Memory B cell (primary cell): ENCODE results near the gene TNFSF13.

Experiments
- ATAC-seq: fragments of 150-1000 bp; cut with Tn5 transposase; 2 replicates; pipeline ENCODE4 v1.10.0; 2021; ENCODE audit warnings: low read depth, mild to moderate bottlenecking, moderate library complexity
- DNase-seq, 2 donors: peaks; one replicate each; pipeline ENCODE4 v3.0.0; 2022; ENCODE audit warnings: low spot score in 2 of 2
- H3K27ac Mint-ChIP-seq: one replicate; pipeline ENCODE4 v1.8.0; 2022; ENCODE audit warnings: mild to moderate bottlenecking, moderate library complexity, mixed read lengths
- H3K27me3 Mint-ChIP-seq: one replicate; pipeline ENCODE4 v1.8.0; 2022; ENCODE audit warnings: mixed read lengths
- H3K36me3 Mint-ChIP-seq: one replicate; pipeline ENCODE4 v1.8.0; 2022; ENCODE audit warnings: mild to moderate bottlenecking, mixed read lengths
- H3K4me1 Mint-ChIP-seq: one replicate; pipeline ENCODE4 v1.8.0; 2022; ENCODE audit warnings: mixed read lengths
- H3K4me3 Mint-ChIP-seq: one replicate; pipeline ENCODE4 v1.8.0; 2022; ENCODE audit warnings: mild to moderate bottlenecking, moderate library complexity, mixed read lengths
- H3K9me3 Mint-ChIP-seq: one replicate; pipeline ENCODE4 v1.8.0; 2022; ENCODE audit warnings: mixed read lengths

TNFSF13 gene

DNA sequence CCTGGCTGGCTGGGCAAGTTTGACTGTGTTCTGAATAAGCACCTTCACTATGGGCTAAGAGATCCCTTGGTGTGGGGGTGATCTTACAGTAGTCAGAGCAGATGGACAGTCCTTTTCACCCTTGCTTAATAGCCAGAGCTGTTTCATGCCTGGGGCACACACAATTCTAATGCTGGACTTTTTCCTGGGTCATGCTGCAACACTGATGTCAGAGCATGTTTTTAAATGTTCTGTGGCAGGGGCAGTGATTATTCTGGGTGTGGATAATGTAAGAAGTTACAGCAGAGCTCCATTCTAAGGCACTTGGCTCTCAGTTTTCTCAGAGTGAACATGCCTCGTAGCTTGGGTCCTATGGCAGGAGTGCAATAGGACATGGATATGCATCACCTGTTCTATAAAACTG lies 16.9 kb downstream of the TNFSF13 start:
- Mint-ChIP-seq H3K4me3 (no peak overlapping the region), H3K36me3 (peaks cover 26% of the 10 kb centered on the region), H3K4me1 (peaks cover 45% of the 10 kb centered on the region), H3K27ac (peak overlapping the region; percentile 98), H3K27me3 (no peaks in the 10 kb centered on the region), H3K9me3 (no peaks in the 10 kb centered on the region)
- no peak for ATAC-seq
- DNase-seq = no peak

DNA sequence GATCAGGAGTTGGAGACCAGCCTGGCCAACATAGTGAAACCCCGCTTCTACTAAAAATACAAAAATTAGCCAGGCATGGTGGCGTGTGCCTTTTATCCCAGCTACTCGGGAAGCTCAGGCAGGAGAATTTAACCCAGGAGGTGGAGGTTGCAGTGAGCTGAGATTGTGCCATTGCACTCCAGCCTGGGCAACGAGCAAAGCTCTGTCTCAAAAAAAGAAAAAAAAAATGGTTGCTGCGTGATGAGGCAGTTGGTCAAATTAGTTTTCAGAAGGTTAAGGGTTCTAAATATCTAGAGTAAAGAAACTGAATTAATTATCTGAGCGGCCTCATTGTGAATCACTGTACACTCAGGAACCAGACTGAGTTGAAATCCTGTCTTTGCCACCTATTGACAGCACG lies 17.4 kb downstream of the TNFSF13 start:
- Mint-ChIP-seq H3K27me3 (no peaks in the 10 kb centered on the region), H3K4me3 (no peak overlapping the region), H3K36me3 (peaks cover 27% of the 10 kb centered on the region), H3K27ac (peak overlapping the region; percentile 72), H3K9me3 (no peaks in the 10 kb centered on the region), H3K4me1 (peaks cover 50% of the 10 kb centered on the region)
- ATAC-seq = no peak
- no peak for DNase-seq

DNA sequence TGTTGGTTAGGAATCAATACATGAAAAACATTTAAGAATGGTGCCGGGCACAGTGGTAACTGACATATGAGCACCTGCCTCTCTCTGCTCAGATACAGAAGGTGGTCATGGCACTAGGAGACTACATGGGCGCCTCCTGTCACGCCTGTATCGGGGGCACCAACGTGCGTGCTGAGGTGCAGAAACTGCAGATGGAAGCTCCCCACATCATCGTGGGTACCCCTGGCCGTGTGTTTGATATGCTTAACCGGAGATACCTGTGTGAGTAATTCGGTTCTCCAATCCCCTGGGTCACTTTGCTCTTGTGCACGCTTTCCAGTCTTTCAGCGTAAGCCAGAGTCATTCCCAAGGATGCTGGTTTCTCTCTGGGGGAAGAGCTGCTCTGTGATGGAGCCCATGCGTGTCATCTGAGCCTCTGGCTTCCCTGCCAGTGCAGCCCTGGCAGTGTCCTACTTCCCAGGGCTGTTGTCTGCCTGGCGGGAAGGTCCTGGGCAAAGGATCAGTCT lies 17.9 kb downstream of the TNFSF13 start:
- no peak overlapping the region for H3K4me3 Mint-ChIP-seq
- H3K36me3 Mint-ChIP-seq = peaks cover 28% of the 10 kb centered on the region
- no peak for ATAC-seq
- H3K27me3 Mint-ChIP-seq = no peaks in the 10 kb centered on the region
- H3K27ac Mint-ChIP-seq = peak overlapping the region; percentile 72
- peaks cover 52% of the 10 kb centered on the region for H3K4me1 Mint-ChIP-seq
- H3K9me3 Mint-ChIP-seq = no peaks in the 10 kb centered on the region
- no peak for DNase-seq

DNA sequence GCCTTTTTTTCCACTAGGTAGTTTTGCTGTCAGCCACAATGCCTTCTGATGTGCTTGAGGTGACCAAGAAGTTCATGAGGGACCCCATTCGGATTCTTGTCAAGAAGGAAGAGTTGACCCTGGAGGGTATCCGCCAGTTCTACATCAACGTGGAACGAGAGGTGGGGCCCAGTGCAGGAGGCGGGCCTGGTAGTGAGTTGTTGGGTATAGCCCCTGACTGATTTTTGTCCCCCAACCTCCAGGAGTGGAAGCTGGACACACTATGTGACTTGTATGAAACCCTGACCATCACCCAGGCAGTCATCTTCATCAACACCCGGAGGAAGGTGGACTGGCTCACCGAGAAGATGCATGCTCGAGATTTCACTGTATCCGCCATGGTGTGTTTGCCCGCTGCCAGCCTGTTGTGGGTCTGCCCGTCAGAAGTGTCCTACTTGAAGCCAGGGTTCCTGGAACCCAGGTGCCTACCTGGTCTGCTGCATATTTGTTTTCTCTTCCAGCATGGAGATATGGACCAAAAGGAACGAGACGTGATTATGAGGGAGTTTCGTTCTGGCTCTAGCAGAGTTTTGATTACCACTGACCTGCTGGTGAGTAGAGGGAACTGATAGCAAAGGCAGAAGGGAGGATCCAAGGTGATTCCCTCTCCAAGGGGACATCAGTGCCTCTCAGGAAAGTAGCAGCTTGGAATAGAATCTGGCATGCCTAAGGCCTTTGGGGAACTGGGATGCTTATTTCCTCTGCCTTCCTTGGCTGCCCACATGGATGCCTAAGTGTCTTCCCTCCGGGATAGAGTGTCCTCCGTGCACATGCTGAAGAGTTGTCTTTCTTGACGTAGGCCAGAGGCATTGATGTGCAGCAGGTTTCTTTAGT lies 19.0 kb downstream of the TNFSF13 start:
- no peaks in the 10 kb centered on the region for H3K27me3 Mint-ChIP-seq
- ATAC-seq = no peak
- DNase-seq = no peak
- H3K9me3 Mint-ChIP-seq = no peaks in the 10 kb centered on the region
- no peak overlapping the region for H3K4me3 Mint-ChIP-seq
- peaks cover 28% of the 10 kb centered on the region for H3K36me3 Mint-ChIP-seq
- peaks cover 53% of the 10 kb centered on the region for H3K4me1 Mint-ChIP-seq
- peak overlapping the region; percentile 63 for H3K27ac Mint-ChIP-seq

DNA sequence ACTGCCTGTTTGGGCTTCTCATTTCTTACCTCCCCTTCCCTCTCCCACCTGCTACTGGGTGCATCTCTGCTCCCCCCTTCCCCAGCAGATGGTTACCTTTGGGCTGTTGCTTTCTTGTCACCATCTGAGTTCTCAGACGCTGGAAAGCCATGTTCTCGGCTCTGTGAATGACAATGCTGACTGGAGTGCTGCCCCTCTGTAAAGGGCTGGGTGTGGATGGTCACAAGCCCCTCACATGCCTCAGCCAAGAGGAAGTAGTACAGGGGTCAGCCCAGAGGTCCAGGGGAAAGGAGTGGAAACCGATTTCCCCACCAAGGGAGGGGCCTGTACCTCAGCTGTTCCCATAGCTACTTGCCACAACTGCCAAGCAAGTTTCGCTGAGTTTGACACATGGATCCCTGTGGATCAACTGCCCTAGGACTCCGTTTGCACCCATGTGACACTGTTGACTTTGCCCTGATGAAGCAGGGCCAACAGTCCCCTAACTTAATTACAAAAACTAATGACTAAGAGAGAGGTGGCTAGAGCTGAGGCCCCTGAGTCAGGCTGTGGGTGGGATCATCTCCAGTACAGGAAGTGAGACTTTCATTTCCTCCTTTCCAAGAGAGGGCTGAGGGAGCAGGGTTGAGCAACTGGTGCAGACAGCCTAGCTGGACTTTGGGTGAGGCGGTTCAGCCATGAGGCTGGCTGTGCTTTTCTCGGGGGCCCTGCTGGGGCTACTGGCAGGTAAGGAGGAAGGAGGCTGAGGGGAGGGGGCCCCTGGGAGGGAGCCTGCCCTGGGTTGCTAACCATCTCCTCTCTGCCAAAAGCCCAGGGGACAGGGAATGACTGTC lies 20.7 kb downstream of the TNFSF13 start, which contains the start of gene CD68:
TSS of gene CD68 (plus strand) at position 638 of the 833 bp plus-strand sequence. CDS start at position 678, 40 bp downstream.
- DNase-seq = peak in 1 of 2 donors; percentile 62
- Mint-ChIP-seq H3K9me3 (no peaks in the 10 kb centered on the region), H3K27me3 (no peaks in the 10 kb centered on the region), H3K4me3 (peak within 1 kb of the TSS; percentile 69), H3K36me3 (peaks cover 23% of the 10 kb centered on the region), H3K4me1 (peaks cover 49% of the 10 kb centered on the region), H3K27ac (peak within 1 kb of the TSS; percentile 64)
- ATAC-seq = peak; percentile 66

DNA sequence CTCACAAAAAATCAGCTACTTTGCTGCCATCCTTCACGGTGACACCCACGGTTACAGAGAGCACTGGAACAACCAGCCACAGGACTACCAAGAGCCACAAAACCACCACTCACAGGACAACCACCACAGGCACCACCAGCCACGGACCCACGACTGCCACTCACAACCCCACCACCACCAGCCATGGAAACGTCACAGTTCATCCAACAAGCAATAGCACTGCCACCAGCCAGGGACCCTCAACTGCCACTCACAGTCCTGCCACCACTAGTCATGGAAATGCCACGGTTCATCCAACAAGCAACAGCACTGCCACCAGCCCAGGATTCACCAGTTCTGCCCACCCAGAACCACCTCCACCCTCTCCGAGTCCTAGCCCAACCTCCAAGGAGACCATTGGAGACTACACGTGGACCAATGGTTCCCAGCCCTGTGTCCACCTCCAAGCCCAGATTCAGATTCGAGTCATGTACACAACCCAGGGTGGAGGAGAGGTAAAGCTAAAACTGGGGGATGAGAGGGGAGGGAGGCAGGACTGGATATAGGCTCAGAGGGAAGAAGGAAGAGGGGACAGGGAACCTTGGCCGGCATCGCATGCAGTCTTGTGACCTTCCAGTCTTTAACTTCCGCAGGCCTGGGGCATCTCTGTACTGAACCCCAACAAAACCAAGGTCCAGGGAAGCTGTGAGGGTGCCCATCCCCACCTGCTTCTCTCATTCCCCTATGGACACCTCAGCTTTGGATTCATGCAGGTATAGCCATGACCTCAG lies 21.5 kb downstream of the TNFSF13 start:
- H3K27me3 Mint-ChIP-seq = no peaks in the 10 kb centered on the region
- peaks cover 48% of the 10 kb centered on the region for H3K4me1 Mint-ChIP-seq
- H3K27ac Mint-ChIP-seq = peak overlapping the region; percentile 64
- ATAC-seq (no peak), DNase-seq (no peak)
- H3K36me3 Mint-ChIP-seq = peaks cover 18% of the 10 kb centered on the region
- H3K4me3 Mint-ChIP-seq = peak overlapping the region; percentile 69
- no peaks in the 10 kb centered on the region for H3K9me3 Mint-ChIP-seq

GRCh38 chr17:7580604-7581575 lies 22.3 kb downstream of the TNFSF13 start:
- peaks cover 17% of the 10 kb centered on the region for H3K36me3 Mint-ChIP-seq
- H3K4me3 Mint-ChIP-seq = peak overlapping the region; percentile 69
- H3K4me1 Mint-ChIP-seq = peaks cover 45% of the 10 kb centered on the region
- peak overlapping the region; percentile 64 for H3K27ac Mint-ChIP-seq
- no peaks in the 10 kb centered on the region for H3K9me3 Mint-ChIP-seq
- no peak for DNase-seq
- no peaks in the 10 kb centered on the region for H3K27me3 Mint-ChIP-seq
- ATAC-seq = no peak

DNA sequence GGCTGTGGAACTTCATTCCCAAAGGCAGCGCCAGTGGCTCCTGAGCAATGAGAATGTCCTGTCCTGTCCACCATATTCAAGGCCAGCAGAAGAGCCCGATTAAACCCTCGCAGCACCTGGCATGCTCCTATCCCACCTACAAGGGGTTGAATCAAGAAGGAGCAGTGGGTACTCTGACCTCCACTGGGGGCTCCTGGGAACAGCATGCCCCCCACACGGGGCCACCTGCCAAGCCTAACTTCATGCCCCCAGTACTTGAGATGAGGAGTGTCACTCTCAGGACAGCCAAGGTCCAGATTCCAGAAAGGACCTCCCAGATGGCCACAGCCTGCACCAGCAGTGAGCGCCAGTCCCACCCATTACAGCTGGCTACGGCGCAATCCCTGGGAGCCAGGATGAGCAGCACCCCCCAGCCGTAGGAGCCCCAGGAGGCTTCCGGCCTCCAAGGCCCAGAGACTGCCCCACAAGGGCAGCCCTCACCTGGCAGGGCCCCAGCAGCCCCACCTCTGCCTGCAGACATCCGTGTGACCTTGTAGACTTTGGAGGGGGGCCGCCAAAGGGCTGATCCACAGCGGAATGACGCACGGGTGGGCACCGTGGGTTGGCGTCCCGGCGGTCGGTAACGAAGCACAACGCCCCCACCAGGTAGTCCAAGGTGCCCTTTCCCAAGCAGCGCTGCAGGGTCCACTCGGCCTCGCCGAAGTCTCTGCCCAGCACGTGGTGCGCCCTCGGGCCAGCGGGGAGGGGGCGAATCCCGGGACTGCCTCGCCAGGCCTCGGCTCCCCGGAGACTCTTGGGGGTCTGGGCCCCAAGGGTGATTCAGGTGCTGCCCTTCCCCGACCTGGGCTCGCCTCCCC lies 24.1 kb downstream of the TNFSF13 start:
- H3K4me1 Mint-ChIP-seq = peaks cover 45% of the 10 kb centered on the region

DNA sequence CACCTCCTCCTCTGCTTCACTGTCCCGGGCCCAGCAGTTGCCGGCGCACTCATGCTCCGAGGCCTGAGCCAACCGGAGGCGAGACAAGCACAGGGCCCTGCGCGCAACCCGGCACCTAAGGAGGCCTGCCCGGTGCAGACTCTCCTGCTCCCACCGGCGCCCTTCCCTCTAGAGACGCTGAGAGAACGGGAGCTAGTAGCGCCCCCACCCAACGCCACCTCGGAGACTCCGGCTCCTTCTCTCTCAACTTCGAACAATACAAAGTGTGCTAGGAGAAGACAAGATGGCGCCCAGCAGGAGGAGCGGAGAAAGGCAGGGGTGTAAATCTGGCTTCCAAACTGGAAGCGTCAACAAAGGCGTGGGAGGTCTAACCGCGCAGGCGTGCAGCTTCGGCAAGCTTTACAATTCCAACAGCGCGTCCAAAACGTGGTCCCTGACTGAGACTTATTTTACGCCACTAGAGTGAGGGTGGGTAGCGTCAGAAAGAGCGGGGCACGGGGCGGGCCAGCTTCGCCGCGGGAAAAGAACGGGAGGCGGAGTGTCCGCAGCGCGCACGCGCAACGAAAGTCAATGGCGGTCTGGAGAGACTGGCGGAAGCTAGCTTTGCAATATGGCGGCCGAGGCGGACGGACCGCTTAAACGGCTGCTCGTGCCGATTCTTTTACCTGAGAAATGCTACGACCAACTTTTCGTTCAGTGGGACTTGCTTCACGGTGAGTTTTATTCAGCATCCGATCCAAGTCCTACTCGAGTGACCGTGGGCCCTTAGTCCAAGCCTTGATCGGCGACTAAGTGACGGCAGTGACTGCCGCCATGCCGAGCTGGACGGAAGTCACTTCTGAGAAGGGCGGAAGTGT lies 24.9 kb downstream of the TNFSF13 start, which contains the start of gene MPDU1:
TSS of gene MPDU1 (plus strand) at position 600 of the 857 bp plus-strand sequence. CDS start at position 611, 11 bp downstream.
- peaks cover 9% of the 10 kb centered on the region for H3K36me3 Mint-ChIP-seq
- H3K27ac Mint-ChIP-seq = peak within 1 kb of the TSS; percentile 98
- ATAC-seq (peak; percentile 79), DNase-seq (peak; percentile 89 to 93)
- H3K9me3 Mint-ChIP-seq = no peaks in the 10 kb centered on the region
- no peaks in the 10 kb centered on the region for H3K27me3 Mint-ChIP-seq
- peaks cover 42% of the 10 kb centered on the region for H3K4me1 Mint-ChIP-seq
- H3K4me3 Mint-ChIP-seq = peak within 1 kb of the TSS; percentile 93

More for the DNA sequence above, 24.1 kb downstream of the TNFSF13 start:
- peaks cover 10% of the 10 kb centered on the region for H3K36me3 Mint-ChIP-seq
- H3K27me3 Mint-ChIP-seq = no peaks in the 10 kb centered on the region
- peak overlapping the region; percentile 93 for H3K4me3 Mint-ChIP-seq
- no peak for ATAC-seq
- H3K9me3 Mint-ChIP-seq = no peaks in the 10 kb centered on the region
- no peak for DNase-seq
- peak overlapping the region; percentile 98 for H3K27ac Mint-ChIP-seq

DNA sequence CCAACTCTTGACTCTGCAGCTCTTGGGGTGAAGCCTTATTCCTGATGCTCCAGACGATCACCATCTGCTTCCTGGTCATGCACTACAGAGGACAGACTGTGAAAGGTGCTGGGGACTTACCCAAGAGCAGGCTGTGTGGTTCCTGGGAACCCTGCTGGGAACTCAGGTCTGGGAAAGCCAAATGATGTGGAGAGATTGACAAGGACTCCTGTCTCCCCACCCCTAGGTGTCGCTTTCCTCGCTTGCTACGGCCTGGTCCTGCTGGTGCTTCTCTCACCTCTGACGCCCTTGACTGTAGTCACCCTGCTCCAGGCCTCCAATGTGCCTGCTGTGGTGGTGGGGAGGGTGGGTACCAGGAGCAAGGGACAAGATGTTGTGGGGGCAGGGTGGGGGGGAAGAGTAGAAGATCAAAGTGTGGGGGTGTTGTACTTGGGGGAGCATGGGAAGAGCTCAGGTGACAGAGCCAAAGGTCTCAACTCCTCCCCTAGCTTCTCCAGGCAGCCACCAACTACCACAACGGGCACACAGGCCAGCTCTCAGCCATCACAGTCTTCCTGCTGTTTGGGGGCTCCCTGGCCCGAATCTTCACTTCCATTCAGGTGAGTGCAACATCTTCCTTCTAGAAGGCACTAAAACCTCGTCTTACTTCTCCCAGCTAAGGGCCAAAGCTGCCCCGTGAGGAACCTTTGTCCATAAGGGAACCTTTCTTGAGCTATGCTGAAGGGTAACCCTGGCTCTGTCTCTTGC lies 28.3 kb downstream of the TNFSF13 start:
- Mint-ChIP-seq H3K27me3 (no peaks in the 10 kb centered on the region), H3K4me1 (peaks cover 13% of the 10 kb centered on the region), H3K36me3 (peaks cover 14% of the 10 kb centered on the region), H3K27ac (no peak overlapping the region), H3K9me3 (no peaks in the 10 kb centered on the region), H3K4me3 (no peak overlapping the region)
- no peak for DNase-seq
- no peak for ATAC-seq
